DMS114 treated with DMSO at 0.1 percent for 48 hours (cell line): ENCODE results near the gene MALAT1.

ENCODE experiments used
- DNase-seq: peaks from one replicate; lab custom pipeline; 2025; ENCODE audit not compliant: unreplicated experiment; lab: John Stamatoyannopoulos, UW

Gene MALAT1

GRCh38 chr11:65478388-65479183 lies 20.3 kb upstream of the MALAT1 start:
- DNase-seq = no peak

DNA sequence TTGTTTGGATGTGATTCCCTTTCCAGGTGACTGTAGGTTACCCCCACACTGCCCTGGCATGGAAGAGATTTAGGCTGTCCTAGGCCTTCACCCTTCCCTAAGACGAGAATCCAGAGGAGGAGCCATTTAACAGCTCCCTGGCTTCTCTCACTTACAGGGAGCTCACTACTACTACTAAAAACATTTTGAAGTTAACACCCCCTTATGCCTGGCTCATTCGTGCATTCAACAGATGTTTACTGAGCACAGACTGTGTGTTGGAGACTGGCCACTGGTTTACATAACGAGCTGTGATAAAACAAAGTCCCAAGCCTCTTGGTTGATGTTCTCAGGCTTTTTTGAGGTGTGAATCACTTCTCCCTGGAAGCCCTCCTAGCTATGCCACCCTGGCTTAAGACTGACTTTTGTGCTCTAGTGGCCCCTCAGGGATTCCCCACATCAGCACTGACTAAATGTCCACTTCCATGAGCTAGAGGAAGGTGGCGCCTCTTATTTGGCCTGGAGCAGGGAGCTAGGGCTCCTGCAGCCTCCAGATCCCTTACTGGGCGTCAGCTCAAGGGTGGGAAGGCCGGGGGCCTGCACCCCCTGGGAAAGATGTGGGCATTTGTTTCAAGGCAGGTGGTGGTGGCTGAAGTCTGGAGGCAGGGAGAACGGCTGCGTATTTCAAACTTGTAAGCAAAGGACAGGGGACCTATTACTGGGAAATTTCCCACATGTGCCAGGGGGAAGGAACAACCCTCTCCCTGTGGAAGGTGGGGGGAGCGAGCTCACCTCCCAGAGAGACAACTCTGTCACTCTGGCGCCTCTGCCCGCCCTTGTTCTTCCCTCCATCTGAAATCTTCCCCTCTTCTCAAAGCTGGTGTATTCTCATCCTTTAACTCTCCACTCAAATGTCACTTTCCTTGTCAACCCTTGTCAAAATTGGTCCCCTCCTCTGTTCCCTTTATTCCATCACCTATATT lies 19.4 kb upstream of the MALAT1 start:
- peak; percentile 65 for DNase-seq

GRCh38 chr11:65482306-65482850 lies 16.5 kb upstream of the MALAT1 start:
- DNase-seq = no peak

GRCh38 chr11:65485920-65486219 lies 13.0 kb upstream of the MALAT1 start:
- no peak for DNase-seq

DNA sequence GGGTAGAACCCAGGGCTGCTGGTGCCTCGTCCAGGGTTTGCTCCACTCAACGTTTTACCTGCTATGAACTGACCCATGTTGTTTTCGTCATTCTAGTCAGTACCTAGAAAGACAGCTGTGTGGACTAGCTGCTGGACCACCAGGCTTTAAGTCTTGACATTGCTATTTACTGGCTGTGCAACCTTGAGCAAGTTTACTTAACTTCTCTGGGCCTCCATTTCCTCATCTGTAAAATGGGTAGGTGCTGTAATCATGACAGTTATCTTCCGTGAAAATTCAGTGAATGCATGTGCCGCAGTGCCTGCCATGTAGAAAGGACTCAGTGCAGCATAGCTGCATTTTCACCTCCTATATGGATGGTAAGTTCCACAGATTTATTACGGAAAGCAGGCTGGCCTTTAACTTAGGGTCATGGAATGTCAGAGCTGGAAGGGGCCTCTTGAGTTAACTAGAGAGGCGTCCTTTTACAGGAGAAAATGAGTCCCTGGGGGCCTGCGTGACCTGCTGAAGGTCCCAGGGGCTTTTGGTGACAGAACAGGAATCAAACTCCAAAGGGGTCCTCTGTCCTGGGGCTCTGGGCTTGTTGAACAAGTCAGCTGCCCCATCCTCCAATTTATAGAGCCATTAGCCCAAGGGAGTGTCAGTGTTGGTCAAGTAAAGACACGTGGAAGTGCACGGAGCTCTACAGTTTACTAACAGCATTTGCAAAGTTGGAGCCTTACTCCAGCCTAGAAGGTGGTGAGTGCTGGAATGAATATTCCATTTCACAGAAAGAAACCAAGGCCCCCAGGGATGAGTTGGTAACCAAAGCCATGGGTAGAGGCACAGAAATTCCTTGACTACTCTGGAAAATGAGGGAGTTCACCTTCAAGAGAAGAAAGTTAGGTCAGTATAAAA lies 12.0 kb upstream of the MALAT1 start:
- no peak for DNase-seq

DNA sequence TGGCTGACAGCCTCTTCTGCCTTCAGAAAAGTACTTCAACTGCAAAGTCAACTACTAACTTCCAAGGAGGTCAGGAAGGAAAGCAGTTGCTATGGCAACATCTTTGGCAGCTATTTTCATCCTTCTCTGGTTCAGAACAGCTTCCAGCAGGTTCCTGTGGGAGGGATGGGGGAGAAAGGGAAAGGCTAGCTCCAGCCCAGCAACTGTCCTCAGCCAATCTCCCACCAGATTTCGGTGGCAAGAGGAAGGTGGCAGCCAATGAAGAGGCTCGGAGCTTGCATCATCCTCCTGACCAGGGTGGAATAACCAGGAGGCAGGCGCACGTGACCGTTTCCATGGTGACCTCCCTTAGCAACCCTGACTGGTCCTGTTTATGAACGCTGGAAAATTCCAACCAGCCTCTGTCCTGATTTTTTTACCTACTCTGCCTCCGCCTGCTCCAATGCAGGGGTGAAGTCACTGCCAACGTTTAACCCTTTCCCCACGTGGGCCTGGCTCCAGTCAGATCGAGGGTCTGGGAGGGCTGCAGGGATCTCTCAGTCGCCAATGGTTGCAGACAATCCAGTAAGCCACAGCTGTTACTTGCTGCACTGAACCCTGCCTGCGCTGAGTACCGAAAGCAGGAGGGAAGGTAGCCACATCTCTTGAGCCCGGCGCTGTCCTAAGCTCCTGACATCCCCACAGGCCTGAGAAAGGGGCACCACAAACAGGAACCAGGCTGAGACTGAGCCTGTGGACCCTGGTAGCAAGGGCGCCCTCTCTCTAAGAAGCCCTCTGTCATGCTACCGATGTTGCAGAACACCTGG lies 11.2 kb upstream of the MALAT1 start:
- peak; percentile 99 for DNase-seq

DNA sequence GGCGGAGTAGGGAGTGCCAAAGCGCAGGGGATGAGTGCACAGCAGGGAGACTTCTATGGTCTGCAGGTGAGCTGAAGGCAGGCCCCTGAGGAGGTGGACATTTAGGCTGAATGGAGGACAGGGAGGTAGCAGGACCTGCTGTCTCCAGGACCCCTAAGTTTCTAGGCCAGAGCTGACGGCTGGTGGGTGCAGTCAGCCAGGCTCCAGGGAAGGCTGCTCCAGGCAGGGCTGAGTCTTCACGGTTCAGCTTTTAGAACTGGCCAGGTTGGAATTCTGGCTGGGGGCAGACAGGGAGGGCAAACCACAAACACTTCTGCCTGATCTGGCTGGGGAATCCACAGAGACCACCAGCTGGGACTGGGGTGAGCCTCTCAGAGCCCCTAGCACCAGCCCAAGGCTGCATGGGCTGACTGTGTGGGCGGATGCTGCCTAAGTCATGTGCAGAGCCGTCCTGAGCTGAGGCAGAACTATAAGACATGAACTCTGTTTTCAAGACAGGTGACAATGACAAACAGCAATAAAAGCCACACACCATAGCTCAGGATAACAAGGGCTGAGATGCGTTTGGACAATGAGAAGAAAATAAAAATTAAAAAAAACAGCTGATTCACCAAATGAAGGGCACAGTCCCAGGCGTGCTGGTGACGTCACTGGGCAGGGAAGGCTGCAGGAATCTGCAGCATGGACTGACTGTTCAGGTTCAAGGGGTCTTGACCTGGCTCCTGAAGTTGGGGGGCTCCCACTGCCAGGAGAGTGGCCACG lies 10.4 kb upstream of the MALAT1 start:
- no peak for DNase-seq

DNA sequence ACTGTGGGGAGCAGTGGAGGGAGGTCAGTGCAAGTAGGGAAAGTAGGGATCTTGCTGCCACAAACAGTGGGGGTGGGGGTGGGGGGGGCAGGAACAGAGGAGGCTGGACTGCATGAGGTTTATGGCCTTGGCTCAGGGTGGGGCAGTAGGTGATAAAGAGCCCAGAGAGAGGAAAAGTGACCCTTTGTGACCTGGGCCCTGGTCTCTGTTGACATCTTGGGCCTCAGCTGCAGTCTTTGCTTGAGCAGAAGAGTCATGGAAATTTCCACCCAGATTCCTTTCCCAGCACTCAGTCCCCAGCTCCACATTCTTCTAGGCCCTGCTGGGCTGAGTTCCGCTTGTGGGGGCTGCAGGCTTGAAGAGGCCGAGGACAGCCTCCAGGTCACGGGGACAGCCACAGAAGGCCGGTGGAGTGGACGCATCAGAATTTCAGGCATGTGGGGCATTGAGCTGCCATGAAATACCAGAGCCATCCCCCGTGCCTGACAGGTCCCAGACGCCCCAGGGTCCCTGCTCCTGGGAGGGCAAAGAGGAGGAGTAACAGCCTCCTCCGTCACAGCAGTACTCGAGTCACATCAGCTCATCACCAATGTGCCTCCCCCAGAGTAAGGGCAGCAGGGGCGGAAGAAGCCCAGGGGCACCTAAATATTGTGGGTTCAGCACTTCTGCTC lies 9.7 kb upstream of the MALAT1 start:
- no peak for DNase-seq

- DNase-seq = no peak
These were observed 9.0 kb upstream of the MALAT1 start for GRCh38 chr11:65489706-65490320.

DNA sequence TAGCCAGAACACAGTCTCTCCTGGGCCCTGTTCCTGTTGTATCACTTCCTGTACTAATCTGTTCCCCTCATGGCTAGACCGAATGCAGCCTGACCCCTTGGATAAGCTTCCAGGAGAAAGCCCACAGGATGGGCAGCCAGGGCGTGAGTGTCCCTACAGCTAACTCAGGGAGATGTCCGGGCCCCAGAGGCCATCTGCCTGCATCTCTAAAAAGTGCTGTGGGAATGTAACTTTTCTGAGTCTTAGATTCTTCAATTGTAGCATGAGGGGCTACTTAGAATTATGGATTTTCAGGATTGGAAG lies 7.7 kb upstream of the MALAT1 start:
- DNase-seq = no peak

DNA sequence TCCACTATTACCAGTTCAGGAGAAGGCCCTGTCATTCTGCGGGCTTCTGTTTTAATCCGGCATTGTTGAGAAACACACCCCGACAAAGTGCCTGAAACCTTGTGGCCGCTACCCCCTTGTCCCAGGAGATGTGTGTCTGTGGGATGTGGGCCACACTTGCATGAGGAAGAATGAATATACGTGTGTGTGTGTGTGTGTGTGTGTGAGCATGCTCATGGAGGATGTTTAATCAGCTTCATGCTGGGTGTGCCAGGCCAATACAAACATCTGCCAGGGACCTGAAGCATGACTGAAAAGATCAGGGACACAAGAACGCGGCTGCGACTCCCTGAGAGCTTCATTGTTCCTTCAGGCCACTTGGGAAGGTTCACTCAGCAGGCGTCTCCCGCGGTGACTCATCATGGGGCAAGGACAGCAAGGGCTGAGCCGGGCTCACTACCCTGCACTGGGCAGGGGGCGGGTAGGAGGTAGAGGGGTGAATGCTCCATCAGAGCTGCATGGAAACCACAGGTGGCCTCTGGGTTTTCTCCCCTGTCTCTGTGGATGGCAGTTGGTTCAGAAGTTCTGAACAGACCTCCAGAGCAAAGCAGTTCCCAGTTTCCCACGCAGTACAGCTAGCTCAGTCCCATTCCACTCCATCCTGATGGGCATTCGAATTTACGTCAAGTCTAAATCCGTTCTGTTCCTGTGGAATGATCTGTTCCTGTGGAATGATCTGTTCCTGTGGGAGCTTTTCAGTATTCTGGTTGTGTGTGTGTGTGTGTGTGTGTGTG lies 7.0 kb upstream of the MALAT1 start:
- no peak for DNase-seq

- DNase-seq = no peak
These were observed 6.5 kb upstream of the MALAT1 start for GRCh38 chr11:65492387-65492636.

DNA sequence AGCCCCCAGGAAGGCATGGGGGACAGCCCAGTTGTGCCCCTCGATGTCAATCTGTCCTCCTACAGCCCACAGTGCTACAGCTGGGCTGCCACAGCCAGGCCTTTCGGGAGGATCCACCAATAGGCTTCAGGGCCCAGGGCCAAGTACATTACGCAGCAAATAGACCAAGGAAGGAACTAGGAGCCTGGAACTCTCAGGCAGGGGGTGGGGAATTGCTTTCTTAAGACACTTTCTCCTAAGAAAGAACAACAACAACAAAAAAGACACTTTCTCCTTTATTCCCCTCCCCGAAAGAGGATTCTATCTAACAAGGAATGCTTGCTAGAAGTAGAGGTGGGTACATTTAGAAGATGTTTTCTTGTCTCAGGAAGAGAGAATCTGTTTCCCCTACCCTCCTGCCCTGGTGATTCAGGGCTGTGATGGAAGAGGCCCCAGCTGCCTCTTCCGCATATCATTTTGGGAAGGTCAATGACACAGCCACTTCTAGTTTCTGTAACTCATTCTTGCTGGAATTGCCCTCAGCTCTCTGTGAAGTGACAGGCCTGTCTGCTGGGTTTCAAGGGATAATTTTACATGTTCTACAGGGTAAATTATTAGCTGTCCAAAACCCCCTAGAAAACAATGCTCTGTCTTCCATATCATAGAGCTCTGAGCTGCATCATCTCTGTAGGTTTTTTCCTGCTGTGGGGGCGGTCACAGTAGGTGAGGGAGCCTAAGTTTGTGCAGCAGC lies 6.0 kb upstream of the MALAT1 start:
- peak; percentile 58 for DNase-seq

- no peak for DNase-seq
These were observed 5.3 kb upstream of the MALAT1 start for GRCh38 chr11:65493367-65494176.

GRCh38 chr11:65496304-65497140 lies 2.3 kb upstream of the MALAT1 start:
- peak; percentile 59 for DNase-seq
